Measurements from ENCODE around the gene GNAQ.
"Not testable (repeated sequence)": the region's sequence is repeated elsewhere in the genome, so short reads cannot be mapped to it uniquely, and the experiment has no call there.

Gene GNAQ

GRCh38 chr9:77881111-77881510, 150.5 kb downstream of the GNAQ start:
- CTCF ChIA-PET: interaction anchor here (0.7 to 1.1 kb wide), 3 partner anchors 151 to 589 kb away, joined by 3 to 4 read pairs (median 3); no protein-coding TSS in a partner anchor
- H3K4me3 ChIP-seq (ENCODE audit: low read depth, low read length): no peak overlapping the region
- DNase-seq (ENCODE audit: low read depth, low spot score): no peak
- POLR2A ChIA-PET: no interaction called here
- no peak for TF ChIP-seq CTCF (IDR thresholded peaks at IDR 0.05; ENCODE audit: insufficient read depth, low read length, missing control alignments)

GRCh38 chr9:77879437-77879943, 152.1 kb downstream of the GNAQ start:
- no peak for DNase-seq (ENCODE audit: low read depth, low spot score)
- TF ChIP-seq CTCF (IDR thresholded peaks at IDR 0.05; ENCODE audit: insufficient read depth, low read length, missing control alignments): no peak
- CTCF ChIA-PET: no interaction called here
- H3K4me3 ChIP-seq (ENCODE audit: low read depth, low read length): no peak overlapping the region
- POLR2A ChIA-PET: no interaction called here

GRCh38 chr9:77878793-77879192, 152.8 kb downstream of the GNAQ start:
- CTCF ChIA-PET; DNase-seq (ENCODE audit: low read depth, low spot score); H3K4me3 ChIP-seq (ENCODE audit: low read depth, low read length); POLR2A ChIA-PET: not testable (repeated sequence)

GRCh38 chr9:77877976-77878375, 153.6 kb downstream of the GNAQ start:
- POLR2A ChIA-PET: no interaction called here
- no peak for TF ChIP-seq CTCF (IDR thresholded peaks at IDR 0.05; ENCODE audit: insufficient read depth, low read length, missing control alignments)
- no peak for DNase-seq (ENCODE audit: low read depth, low spot score)
- CTCF ChIA-PET: no interaction called here
- no peak overlapping the region for H3K4me3 ChIP-seq (ENCODE audit: low read depth, low read length)

- TF ChIP-seq CTCF (IDR thresholded peaks at IDR 0.05; ENCODE audit: insufficient read depth, low read length, missing control alignments): no peak
- H3K4me3 ChIP-seq (ENCODE audit: low read depth, low read length): no peak overlapping the region
- ChIA-PET CTCF (interaction anchor here (1.2 to 1.3 kb wide), 4 partner anchors 10 to 245 kb away, joined by 3 to 6 read pairs (median 4); no protein-coding TSS in a partner anchor), POLR2A (no interaction called here)
- DNase-seq (ENCODE audit: low read depth, low spot score): no peak
Measured at GRCh38 chr9:77876590-77876989, 155.0 kb downstream of the GNAQ start.

GRCh38 chr9:77876091-77876490, 155.5 kb downstream of the GNAQ start:
- ChIA-PET CTCF (interaction anchor here (1.2 to 1.3 kb wide), 4 partner anchors 9 to 245 kb away, joined by 3 to 6 read pairs (median 4); no protein-coding TSS in a partner anchor), POLR2A (no interaction called here)
- H3K4me3 ChIP-seq (ENCODE audit: low read depth, low read length): no peak overlapping the region
- no peak for TF ChIP-seq CTCF (IDR thresholded peaks at IDR 0.05; ENCODE audit: insufficient read depth, low read length, missing control alignments)
- no peak for DNase-seq (ENCODE audit: low read depth, low spot score)

- CTCF ChIA-PET: no interaction called here
- TF ChIP-seq CTCF (IDR thresholded peaks at IDR 0.05; ENCODE audit: insufficient read depth, low read length, missing control alignments): no peak
- POLR2A ChIA-PET: no interaction called here
- H3K4me3 ChIP-seq (ENCODE audit: low read depth, low read length): no peak overlapping the region
- DNase-seq (ENCODE audit: low read depth, low spot score): no peak
Measured at GRCh38 chr9:77872863-77873262, 158.7 kb downstream of the GNAQ start.

Data from AG04449 (cell line).